ENCODE results near the gene ZNF134. TPM values are rescaled to one million over a fixed set of nuclear protein-coding genes. Genes with fewer than 3 reads are reported as not detected.
A peak's percentile ranks its signal among the peaks of the same experiment; 100 is the strongest.

Gene ZNF134
- total and polyA plus RNA-seq, 9 of the 15 experiments (the other 6 are each of a cell fraction or from before 2014, with no cell fraction given): 1.3 to 10.0 (median 5.7) TPM

GRCh38 chr19:57641715-57642234 lies 27.7 kb downstream of the ZNF134 start (continued):
- TF ChIP-seq, protein P1, sequence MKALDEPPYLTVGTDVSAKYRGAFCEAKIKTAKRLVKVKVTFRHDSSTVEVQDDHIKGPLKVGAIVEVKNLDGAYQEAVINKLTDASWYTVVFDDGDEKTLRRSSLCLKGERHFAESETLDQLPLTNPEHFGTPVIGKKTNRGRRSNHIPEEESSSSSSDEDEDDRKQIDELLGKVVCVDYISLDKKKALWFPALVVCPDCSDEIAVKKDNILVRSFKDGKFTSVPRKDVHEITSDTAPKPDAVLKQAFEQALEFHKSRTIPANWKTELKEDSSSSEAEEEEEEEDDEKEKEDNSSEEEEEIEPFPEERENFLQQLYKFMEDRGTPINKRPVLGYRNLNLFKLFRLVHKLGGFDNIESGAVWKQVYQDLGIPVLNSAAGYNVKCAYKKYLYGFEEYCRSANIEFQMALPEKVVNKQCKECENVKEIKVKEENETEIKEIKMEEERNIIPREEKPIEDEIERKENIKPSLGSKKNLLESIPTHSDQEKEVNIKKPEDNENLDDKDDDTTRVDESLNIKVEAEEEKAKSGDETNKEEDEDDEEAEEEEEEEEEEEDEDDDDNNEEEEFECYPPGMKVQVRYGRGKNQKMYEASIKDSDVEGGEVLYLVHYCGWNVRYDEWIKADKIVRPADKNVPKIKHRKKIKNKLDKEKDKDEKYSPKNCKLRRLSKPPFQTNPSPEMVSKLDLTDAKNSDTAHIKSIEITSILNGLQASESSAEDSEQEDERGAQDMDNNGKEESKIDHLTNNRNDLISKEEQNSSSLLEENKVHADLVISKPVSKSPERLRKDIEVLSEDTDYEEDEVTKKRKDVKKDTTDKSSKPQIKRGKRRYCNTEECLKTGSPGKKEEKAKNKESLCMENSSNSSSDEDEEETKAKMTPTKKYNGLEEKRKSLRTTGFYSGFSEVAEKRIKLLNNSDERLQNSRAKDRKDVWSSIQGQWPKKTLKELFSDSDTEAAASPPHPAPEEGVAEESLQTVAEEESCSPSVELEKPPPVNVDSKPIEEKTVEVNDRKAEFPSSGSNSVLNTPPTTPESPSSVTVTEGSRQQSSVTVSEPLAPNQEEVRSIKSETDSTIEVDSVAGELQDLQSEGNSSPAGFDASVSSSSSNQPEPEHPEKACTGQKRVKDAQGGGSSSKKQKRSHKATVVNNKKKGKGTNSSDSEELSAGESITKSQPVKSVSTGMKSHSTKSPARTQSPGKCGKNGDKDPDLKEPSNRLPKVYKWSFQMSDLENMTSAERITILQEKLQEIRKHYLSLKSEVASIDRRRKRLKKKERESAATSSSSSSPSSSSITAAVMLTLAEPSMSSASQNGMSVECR (CRISPR knock-in tag; IDR thresholded peaks at IDR 0.05): no peak
- TF ChIP-seq U2AF2 (optimal IDR thresholded peaks at IDR 0.05; ENCODE audit: low read depth, low read length): no peak
- TF ChIP-seq ESRRA (IDR thresholded peaks at IDR 0.05; ENCODE audit: borderline replicate concordance, low read depth): no peak

DNA sequence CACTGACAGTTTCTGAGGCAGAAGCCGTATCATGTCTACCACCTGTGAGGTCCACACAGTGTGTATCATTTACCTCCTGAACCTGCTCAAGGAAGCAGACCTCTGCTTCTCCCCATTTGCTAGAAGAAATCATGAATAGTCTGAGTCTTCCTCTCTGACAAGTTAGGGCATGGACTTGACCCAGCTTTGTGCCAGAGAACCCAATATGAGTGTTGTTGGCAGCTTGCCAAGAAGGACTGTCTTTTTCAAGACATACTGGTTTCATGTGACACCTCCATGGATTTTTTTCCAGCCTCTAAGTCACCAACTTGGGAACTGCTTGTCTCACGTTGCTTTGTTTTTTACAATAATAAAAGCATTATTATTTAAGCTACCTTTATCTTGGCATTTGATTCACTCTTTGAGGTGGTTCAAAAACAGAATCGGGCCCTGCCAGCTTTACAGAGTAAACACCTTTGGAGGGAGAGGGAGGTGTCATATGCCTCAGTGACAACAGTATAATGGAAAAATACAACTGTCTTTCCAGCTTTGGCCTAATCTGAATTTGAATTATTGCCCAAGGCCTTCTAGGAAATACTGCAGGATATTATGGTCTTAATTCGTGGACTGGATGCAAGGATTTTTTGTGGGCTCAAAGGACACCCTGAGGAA lies 28.5 kb downstream of the ZNF134 start:
- intact Hi-C loops (cut with micrococcal nuclease): no loop called here
- Histone ChIP-seq H3K27ac (ENCODE audit: extremely low read depth, low read depth, low read length) (no peak overlapping the region), H3K9me1 (ENCODE audit: control insufficient read depth, insufficient read depth, low read length) (no peaks in the 10 kb centered on the region), H3K4me1 (replicated peaks in 1 of 2; ENCODE audit: control insufficient read depth in 2 of 2, insufficient read depth in 2 of 2, low read length in 2 of 2) (no peaks in the 10 kb centered on the region), H3K9ac (ENCODE audit: insufficient read depth in 1 of 2, low read depth in 2 of 2, low read length in 2 of 2) (no peak overlapping the region), H2AFZ (ENCODE audit: low read depth, low read length) (no peak overlapping the region), H3K36me3 (ENCODE audit: control insufficient read depth, insufficient read depth, low read length) (peaks cover 27% of the 10 kb centered on the region), H4K20me1 (replicated peaks; ENCODE audit: control insufficient read depth, insufficient read depth, low read length) (no peaks in the 10 kb centered on the region), H3K4me2 (ENCODE audit: insufficient read depth, low read length) (no peak overlapping the region), H3K4me3 (no peak overlapping the region), H3K79me2 (ENCODE audit: control insufficient read depth, insufficient read depth, low read length) (no peaks in the 10 kb centered on the region), H3K9me3 (replicated peaks; ENCODE audit: control insufficient read depth, insufficient read depth, low read depth, low read length) (peaks cover 25% of the 10 kb centered on the region), H3K27me3 (ENCODE audit: control insufficient read depth in 2 of 2, insufficient read depth in 2 of 2, low read length in 2 of 2) (no peaks in the 10 kb centered on the region)
- FAIRE-seq (no peak), DNase-seq (ENCODE audit: extremely low read depth in 1 of 4, low spot score in 3 of 4) (no peak), ATAC-seq (no peak)
- in situ Hi-C loops (cut with MboI): no loop called here
- BruUV-seq (replicated peaks): no TSS peak
- CTCF ChIA-PET (ENCODE audit: low intra/inter-chr PET ratio): interaction anchor here (0.5 kb wide), 1 partner anchor 90 kb away, joined by 3 read pairs; no protein-coding TSS in a partner anchor
- POLR2A ChIA-PET: no interaction called here
- 46% methylated on average over 4 of the region's 4 CpGs for WGBS (ENCODE audit: insufficient coverage, low coverage, missing lambda C conversion rate)
- TF ChIP-seq ZNF699 (CRISPR knock-in tag; IDR thresholded peaks at IDR 0.05; ENCODE audit: insufficient replicate concordance): no peak
- TF ChIP-seq HMG20B (CRISPR knock-in tag; IDR thresholded peaks at IDR 0.05): no peak
- no peak for TF ChIP-seq HMGN3 (IDR thresholded peaks at IDR 0.05; ENCODE audit: borderline replicate concordance, extremely low read depth, insufficient read length, low read depth, low read length)
- TF ChIP-seq CBFA2T2 (conservative IDR thresholded peaks at IDR 0.05): no peak
- TF ChIP-seq JUN (IDR thresholded peaks at IDR 0.05; ENCODE audit: borderline replicate concordance, low read depth, low read length): no peak
- no peak for TF ChIP-seq JUN (CRISPR knock-in tag; IDR thresholded peaks at IDR 0.05; ENCODE audit: borderline replicate concordance)
- no peak for TF ChIP-seq FOXP4 (CRISPR knock-in tag; IDR thresholded peaks at IDR 0.05; ENCODE audit: borderline replicate concordance)
- no peak for TF ChIP-seq ZNF347 (CRISPR knock-in tag; IDR thresholded peaks at IDR 0.05; ENCODE audit: low read depth)
- TF ChIP-seq NFIX (CRISPR knock-in tag; IDR thresholded peaks at IDR 0.05; ENCODE audit: low read depth): peak; percentile 98
- TF ChIP-seq ETS2 (tag; IDR thresholded peaks at IDR 0.05; ENCODE audit: borderline replicate concordance, poor library complexity, severe bottlenecking): no peak
- TF ChIP-seq NFIC (IDR thresholded peaks at IDR 0.05): peak; percentile 99
